Endothelial cell (in vitro differentiated cells): ENCODE measurements around the gene PLSCR3. TPM values are rescaled to one million over a fixed set of nuclear protein-coding genes. Genes with fewer than 3 reads are reported as not detected.

Source experiments
- DNase-seq: peaks from one replicate; pipeline ENCODE4 v3.0.0; 2021; ENCODE audit warnings: low spot score
- H3K27ac Mint-ChIP-seq: one replicate; pipeline ENCODE4 v1.8.0; 2021; ENCODE audit warnings: mixed read lengths, inconsistent platforms; ENCODE audit not compliant: unreplicated experiment
- H3K27me3 Mint-ChIP-seq: one replicate; pipeline ENCODE4 v1.8.0; 2021; ENCODE audit warnings: mild to moderate bottlenecking, moderate library complexity, mixed read lengths, inconsistent platforms; ENCODE audit not compliant: unreplicated experiment
- H3K36me3 Mint-ChIP-seq: one replicate; pipeline ENCODE4 v1.8.0; 2021; ENCODE audit warnings: mild to moderate bottlenecking, low read depth, mixed read lengths, inconsistent platforms; ENCODE audit not compliant: unreplicated experiment
- H3K4me1 Mint-ChIP-seq: one replicate; pipeline ENCODE4 v1.8.0; 2021; ENCODE audit warnings: mild to moderate bottlenecking, mixed read lengths, inconsistent platforms; ENCODE audit not compliant: unreplicated experiment
- H3K4me3 Mint-ChIP-seq: one replicate; pipeline ENCODE4 v1.8.0; 2021; ENCODE audit warnings: mild to moderate bottlenecking, mixed read lengths, inconsistent platforms; ENCODE audit not compliant: unreplicated experiment
- H3K9me3 Mint-ChIP-seq: one replicate; pipeline ENCODE4 v1.8.0; 2021; ENCODE audit warnings: mixed read lengths, inconsistent platforms; ENCODE audit not compliant: unreplicated experiment
- CTCF ChIP-seq: fragments of 200-600 bp; sonication (generic); IDR thresholded peaks from one replicate; pipeline ENCODE4 v1.5.0; 2021; ENCODE audit warnings: antibody characterized with exemption; ENCODE audit not compliant: unreplicated experiment
- total RNA-seq: library from RNA; stranded (reverse); fragmentation: NEBNext Ultra II Directional; extraction: Animal tissue kit (Norgen Biotek cat#: 25700); gene quantifications from one replicate; pipeline ENCODE4 v1.2.1, GENCODE V29; 2021; ENCODE audit not compliant: unreplicated experiment

Gene PLSCR3
- total RNA-seq, 1 donor from 2014 or later: 74.2 TPM

GRCh38 chr17:7404737-7405349 lies 10.5 kb upstream of the PLSCR3 start:
- Mint-ChIP-seq H3K9me3 (no peaks in the 10 kb centered on the region), H3K4me1 (peaks cover 25% of the 10 kb centered on the region), H3K27me3 (peaks cover 8% of the 10 kb centered on the region), H3K27ac (no peak overlapping the region), H3K36me3 (peaks cover 10% of the 10 kb centered on the region), H3K4me3 (peak overlapping the region; percentile 92)
- DNase-seq: peak; percentile 49
- TF ChIP-seq CTCF: no peak

- no peak for TF ChIP-seq CTCF
- peak; percentile 96 for DNase-seq
- Mint-ChIP-seq H3K4me3 (peak within 1 kb of the TSS; percentile 92), H3K4me1 (peaks cover 24% of the 10 kb centered on the region), H3K27ac (peak within 1 kb of the TSS; percentile 80), H3K36me3 (peaks cover 3% of the 10 kb centered on the region), H3K27me3 (peaks cover 6% of the 10 kb centered on the region), H3K9me3 (no peaks in the 10 kb centered on the region)
Measured at GRCh38 chr17:7403977-7404736, 9.8 kb upstream of the PLSCR3 start, which contains the start of gene TMEM256. Gene TMEM256, minus strand, starts transcription at chr17:7404097. Its CDS starts 13 bp downstream, at chr17:7404084.

GRCh38 chr17:7403727-7403976 lies 9.3 kb upstream of the PLSCR3 start:
- H3K36me3 Mint-ChIP-seq: no peaks in the 10 kb centered on the region
- peak overlapping the region; percentile 91 for H3K4me3 Mint-ChIP-seq
- H3K27ac Mint-ChIP-seq: peak overlapping the region; percentile 80
- no peak for DNase-seq
- TF ChIP-seq CTCF: no peak
- no peaks in the 10 kb centered on the region for H3K9me3 Mint-ChIP-seq
- peaks cover 5% of the 10 kb centered on the region for H3K27me3 Mint-ChIP-seq
- peaks cover 22% of the 10 kb centered on the region for H3K4me1 Mint-ChIP-seq

GRCh38 chr17:7403043-7403726 lies 8.9 kb upstream of the PLSCR3 start:
- Mint-ChIP-seq H3K27ac (peak overlapping the region; percentile 78), H3K36me3 (no peaks in the 10 kb centered on the region), H3K4me3 (peak overlapping the region; percentile 91), H3K27me3 (peaks cover 5% of the 10 kb centered on the region), H3K9me3 (no peaks in the 10 kb centered on the region), H3K4me1 (peaks cover 22% of the 10 kb centered on the region)
- DNase-seq: peak; percentile 56
- no peak for TF ChIP-seq CTCF

GRCh38 chr17:7398612-7399011 lies 4.3 kb upstream of the PLSCR3 start:
- peaks cover 17% of the 10 kb centered on the region for H3K4me1 Mint-ChIP-seq
- H3K27ac Mint-ChIP-seq: no peak overlapping the region
- no peaks in the 10 kb centered on the region for H3K9me3 Mint-ChIP-seq
- no peak for DNase-seq
- no peak for TF ChIP-seq CTCF
- H3K27me3 Mint-ChIP-seq: peaks cover 5% of the 10 kb centered on the region
- no peaks in the 10 kb centered on the region for H3K36me3 Mint-ChIP-seq
- no peak overlapping the region for H3K4me3 Mint-ChIP-seq
